Stimulated activated naive CD4-positive, alpha-beta T cell (primary cell): ENCODE results near the gene SRPRA.

ENCODE experiments used
- DNase-seq, 6 experiments: peaks; one replicate each; lab custom pipeline; 2025; lab: John Stamatoyannopoulos, UW

Gene SRPRA

DNA sequence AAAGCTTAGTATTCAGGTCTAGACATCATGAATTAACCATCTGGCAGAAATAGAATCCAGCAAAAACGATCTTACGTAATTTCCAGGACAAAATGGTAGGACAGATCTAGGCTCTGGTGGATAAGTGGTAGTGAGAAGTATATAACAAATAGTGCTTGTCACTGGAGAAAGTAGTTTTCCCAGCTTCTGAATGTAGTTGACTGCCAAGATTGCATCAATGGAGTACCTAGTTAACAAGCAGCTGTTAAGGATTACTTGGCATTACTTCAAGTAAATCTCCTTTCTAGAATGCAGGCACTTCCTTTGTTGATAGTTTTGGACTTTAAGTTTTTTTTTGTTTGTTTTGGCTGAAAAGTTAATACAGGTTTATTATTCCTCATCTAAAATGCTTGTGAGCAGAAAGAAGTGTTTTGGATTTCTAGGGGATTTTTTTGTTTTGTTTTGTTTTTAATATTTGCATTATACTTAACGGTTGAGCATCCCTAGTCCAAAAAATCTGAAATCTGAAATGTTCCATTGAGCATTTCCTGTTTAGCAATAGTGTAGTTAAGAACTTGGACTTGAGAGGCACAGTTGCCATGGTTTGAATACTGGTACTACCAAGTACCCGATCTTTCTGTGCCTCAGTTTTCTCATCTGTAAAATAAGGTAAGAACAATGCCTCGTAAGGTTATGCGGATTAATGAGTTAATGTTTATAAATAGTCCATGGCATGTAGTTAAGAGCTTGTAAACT lies 36.8 kb downstream of the SRPRA start:
- no peak for DNase-seq

DNA sequence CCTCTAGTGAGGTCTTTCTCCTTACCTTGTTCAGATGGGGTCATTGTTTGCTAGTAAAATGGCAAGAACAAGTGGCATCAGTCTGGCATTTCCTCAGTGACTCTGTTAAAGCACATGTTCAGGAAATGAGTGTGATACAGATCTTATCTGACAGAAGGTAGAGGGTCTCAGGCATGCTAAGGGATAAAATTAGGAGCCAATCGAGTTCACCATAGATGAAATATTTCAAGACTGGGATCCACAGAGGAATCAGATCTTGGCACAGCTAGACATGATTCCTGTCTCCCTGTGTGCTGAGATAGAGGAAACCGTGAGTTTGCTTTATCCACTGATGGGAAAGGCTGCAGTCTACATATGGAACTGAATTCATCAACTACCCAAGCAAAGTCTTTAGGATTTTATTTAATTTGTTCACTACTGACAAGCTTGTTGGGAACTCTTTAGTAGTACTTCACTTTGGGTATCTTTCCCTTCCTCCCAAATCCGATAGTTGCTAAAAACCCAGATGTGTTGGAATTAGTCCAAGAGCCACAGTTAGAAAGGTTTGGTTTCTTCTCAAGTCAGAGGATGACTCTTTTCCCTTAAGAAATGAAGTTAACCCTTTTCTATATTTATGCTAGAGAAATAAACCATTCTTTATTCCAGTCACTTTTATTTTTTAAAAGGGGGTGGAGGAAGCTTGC lies 38.7 kb downstream of the SRPRA start:
- no peak for DNase-seq

DNA sequence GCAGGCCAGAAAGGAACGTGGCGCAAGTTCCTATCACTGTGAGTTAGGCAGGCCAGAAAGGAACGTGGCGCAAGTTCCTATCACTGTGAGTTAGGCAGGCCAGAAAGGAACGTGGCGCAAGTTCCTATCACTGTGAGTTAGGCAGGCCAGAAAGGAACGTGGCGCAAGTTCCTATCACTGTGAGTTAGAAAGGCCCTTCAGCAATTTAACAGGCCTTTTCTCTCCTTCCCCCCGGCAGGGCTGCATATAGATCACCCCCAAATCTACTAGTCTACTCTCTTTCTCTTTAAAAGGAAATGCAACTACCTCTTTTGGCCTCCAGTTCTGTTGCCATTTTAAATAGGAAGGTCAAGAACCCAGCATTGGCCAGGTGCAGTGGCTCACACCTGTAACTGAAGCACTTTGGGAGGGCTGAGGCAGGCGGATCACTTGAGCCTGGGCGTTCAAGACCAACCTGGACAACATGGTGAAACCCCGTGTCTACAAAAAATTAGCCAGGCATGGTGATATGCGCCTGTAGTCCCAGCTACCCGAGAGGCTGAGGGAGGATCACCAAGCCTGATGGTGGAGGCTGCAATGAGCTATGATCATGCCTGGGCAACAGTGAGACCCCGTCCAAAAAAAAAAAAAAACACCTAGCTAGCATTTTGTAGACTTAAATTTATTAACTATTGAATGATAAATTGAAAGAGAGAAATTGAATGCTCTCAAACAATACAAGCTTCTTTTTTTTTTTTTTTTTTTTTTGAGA lies 42.2 kb downstream of the SRPRA start:
- no peak for DNase-seq

DNA sequence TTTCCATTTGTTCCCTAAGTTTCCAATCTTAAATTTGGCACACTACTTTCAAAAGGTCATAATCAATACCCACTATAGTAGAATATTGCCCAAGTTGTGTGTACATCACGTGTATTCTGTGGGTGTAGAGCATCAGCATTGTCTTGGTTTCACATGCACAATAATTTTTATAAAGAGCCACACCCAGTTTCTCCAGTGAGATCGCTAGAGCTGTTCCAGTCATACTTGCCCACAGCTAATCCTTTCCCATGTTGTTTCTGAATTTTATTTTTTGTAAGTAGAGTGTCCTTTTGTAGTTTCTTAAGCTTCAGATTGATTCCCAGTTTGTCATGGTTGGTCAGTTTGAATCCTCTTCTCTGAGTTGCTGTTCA lies 43.4 kb downstream of the SRPRA start:
- DNase-seq = no peak

DNA sequence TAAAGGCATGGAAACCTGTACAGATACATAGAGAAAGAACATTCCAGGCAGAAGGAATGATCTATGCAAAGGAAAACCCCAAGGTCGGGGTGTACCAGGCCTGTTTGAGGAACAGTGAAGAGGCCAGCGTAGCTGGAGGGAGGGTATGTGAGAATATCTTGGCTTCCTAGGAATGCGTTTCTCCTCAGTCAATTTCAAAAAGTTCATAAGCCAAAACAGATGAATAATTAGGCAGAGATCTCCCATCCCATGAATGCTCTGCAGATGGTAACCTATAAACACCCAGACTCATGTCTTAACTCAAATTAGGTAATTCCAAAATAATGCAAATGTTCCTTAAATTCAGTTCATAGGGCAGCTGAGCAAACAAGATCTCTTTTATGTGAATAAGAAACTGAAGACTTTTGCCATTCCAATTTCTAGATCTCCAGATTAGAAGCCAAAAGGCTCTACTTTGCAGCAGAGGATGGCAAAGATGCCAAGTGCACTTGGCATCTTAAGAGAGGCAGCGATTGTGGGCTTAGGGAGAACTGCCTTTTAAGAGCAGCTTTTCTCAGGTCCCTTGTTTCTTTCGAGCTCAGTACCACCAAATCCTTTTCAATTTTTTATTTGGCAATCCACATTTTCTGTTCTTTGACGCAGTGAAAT lies 43.9 kb downstream of the SRPRA start:
- no peak for DNase-seq

DNA sequence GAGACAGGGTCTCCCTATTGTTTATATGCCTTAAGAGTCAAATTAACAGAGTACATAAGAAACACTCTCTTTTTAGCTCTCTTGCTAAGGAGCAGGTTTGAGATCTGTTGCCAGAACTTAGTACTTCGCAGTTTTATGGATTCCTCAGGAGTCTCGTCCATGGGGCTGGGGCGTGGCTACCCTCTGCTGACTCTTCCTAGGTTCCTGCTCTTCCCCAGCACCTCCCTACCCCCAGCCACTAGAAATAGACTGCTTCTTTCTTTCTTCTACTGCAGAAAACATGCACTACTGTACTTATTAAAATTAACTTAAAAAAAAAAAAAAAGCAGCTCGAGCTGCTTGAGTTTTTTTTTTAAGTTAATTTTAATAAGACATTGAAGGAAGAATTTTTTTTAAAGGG lies 49.1 kb downstream of the SRPRA start:
- DNase-seq = no peak

DNA sequence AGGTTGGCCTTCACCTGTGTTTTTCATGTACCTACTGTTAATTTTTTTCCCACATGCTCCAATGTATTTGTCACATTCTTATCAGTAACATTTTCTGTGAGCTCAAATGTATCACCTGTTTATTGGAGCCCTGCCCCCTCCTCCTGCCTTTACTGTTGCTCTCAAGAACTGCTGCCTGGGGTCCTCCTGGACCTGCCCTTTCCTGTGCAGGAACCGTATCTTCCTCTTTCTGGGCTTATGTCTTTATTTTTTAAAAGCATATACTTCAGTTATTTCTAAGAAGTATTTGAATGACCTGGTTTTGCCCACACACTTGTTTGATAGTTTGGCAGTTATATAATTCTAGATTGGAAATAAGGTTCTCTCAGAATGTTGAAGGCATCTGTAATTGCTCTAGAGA lies 51.2 kb downstream of the SRPRA start:
- no peak for DNase-seq

DNA sequence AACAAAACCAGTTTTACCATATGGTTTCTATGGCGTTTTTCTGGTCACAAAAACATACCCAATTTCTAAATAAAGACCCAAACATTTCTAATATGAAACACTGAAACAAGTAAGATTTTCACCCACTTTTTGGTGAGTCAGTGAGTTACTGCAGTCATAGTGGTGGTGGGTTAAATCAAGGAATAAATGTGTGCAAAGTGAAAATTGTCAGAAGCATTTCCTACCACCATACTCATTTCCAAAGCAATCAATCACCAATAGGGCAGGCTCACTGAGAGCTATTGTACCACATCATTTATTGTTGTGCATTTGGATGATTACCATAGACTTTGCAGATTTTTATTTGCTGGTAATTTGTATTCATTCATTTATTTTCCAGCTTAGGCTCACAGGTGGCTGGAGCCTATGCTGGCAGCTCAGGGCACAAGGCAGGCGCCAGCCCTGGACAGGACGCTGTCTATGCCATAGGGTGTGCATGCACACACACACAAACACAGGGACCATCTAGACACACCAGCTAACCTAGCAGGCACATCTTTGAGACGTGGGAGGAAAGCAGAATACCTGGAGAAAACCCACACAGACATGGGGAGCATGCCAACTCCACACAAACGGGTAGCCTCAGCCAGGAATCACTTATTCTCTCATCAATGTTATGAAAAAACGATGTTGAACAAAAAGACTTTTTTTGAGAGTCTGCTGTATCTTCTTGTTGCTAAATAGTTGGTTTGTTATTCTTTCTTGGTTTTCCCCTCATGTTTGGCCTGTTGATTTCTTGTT lies 52.0 kb downstream of the SRPRA start:
- DNase-seq = no peak

DNA sequence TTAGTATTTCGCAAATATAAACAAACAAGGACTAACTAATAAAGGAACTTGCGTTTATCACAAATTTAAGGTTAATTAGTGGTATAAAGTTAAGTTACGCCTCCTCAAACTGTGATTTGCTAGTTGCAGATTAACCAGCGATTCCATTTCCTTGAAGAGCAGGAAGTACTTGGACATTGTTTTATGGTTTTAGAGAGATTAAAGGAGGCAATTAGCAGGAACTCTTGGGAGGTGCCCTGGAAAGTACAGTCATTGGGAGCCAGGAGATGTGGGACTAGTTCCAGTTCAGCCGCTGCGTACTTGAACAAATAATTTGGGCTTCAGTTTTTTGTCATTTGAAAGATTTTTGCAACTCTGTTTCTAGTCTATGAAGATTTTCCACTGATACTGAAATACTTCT lies 53.9 kb downstream of the SRPRA start:
- DNase-seq = no peak

DNA sequence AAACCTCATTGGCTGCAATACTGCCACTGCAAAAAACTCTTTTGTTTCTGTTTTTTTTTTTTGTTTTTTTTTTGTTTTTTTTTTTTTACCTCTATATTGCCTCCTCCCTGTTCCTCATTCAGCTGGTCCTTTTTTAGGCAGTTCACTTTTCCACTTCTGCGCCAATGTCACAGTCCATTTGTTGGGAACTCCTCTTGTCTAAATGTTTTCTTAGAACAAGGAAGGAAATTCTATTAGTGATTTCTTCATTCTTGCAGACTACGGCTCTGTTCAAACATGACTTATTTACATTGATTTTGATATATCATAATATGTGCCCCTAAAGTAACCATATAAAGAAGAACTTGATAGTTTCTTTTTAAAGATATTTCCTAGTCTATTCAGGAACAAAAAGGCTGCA lies 54.3 kb downstream of the SRPRA start:
- DNase-seq = no peak
